Colonic mucosa (tissue), 4 donors: ENCODE results near the gene RPL22L1. TPM values are rescaled to one million over a fixed set of nuclear protein-coding genes. Genes with fewer than 3 reads are reported as not detected.

ENCODE experiments used
- DNase-seq: peaks from one replicate; pipeline ENCODE4 v3.0.0-alpha.2; 2020
- H3K27ac ChIP-seq: fragments of 200-600 bp; one replicate; pipeline ENCODE4 v1.8.0; 2021
- H3K27me3 ChIP-seq: fragments of 200-600 bp; one replicate; pipeline ENCODE4 v1.8.0; 2021
- H3K36me3 ChIP-seq: fragments of 200-600 bp; one replicate; pipeline ENCODE4 v1.8.0; 2021
- H3K4me1 ChIP-seq: fragments of 200-600 bp; one replicate; pipeline ENCODE4 v1.8.0; 2021; ENCODE audit warnings: mild to moderate bottlenecking
- H3K4me3 ChIP-seq: fragments of 200-600 bp; one replicate; pipeline ENCODE4 v1.8.0; 2021
- H3K9ac ChIP-seq, 2 donors: one replicate each; pipeline ENCODE4 v1.7.0; 2013; ENCODE audit warnings: control low read depth in 2 of 2, low read depth in 2 of 2, low read length in 2 of 2
- H3K9me3 ChIP-seq: fragments of 200-600 bp; one replicate; pipeline ENCODE4 v1.8.0; 2021
- intact Hi-C: fragments of 100-400 bp; cut with DNase I; formaldehyde crosslinking; loops from one replicate; pipeline ENCODE4 v1.14.1; 2022
- total RNA-seq, 2 donors: library from RNA; stranded (reverse); fragmentation: NEBNext Ultra II Directional in 1 of 2; extraction: Animal tissue kit (Norgen Biotek cat#: 25700) in 1 of 2; gene quantifications; one replicate each; pipeline ENCODE4 v1.2.1, GENCODE V29; 2021
- TF ChIP-seq, protein P1 (sequence below): fragments of 200-600 bp; IDR thresholded peaks from one replicate; pipeline ENCODE4 v1.8.0; 2022; ENCODE audit warnings: antibody characterized with exemption, mild to moderate bottlenecking
- donor health status: healthy.
- donor health status: DM: no; HTN: no; CAD: no.
- donor health status: DM: no; HTN: no; CAD: no.

RPL22L1 gene
- total RNA-seq, 2 donors from 2014 or later, result 37.7 to 67.8 TPM

DNA sequence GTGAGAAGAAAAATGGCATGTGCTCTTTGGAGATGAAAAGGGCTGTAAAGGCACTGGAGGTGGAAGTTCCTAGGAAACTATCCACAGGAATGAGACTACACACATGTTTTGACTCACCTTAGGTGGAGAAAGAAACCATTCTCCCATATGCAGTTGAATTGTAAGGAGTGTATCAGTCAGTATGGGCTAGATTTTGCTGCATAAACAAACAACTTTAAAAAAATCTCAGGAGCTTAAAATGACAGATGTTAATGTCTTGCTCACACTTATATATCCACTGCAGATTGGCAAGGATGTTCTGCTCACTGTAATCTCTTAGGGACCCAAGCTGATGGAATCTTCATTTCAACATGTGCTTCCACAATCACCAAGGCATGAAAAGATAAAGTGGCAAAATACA, 25.6 kb downstream of the RPL22L1 start:
- TF ChIP-seq, protein P1, sequence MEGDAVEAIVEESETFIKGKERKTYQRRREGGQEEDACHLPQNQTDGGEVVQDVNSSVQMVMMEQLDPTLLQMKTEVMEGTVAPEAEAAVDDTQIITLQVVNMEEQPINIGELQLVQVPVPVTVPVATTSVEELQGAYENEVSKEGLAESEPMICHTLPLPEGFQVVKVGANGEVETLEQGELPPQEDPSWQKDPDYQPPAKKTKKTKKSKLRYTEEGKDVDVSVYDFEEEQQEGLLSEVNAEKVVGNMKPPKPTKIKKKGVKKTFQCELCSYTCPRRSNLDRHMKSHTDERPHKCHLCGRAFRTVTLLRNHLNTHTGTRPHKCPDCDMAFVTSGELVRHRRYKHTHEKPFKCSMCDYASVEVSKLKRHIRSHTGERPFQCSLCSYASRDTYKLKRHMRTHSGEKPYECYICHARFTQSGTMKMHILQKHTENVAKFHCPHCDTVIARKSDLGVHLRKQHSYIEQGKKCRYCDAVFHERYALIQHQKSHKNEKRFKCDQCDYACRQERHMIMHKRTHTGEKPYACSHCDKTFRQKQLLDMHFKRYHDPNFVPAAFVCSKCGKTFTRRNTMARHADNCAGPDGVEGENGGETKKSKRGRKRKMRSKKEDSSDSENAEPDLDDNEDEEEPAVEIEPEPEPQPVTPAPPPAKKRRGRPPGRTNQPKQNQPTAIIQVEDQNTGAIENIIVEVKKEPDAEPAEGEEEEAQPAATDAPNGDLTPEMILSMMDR, result no peak
- Histone ChIP-seq H3K9me3 (no peaks in the 10 kb centered on the region), H3K4me1 (no peaks in the 10 kb centered on the region), H3K27me3 (no peaks in the 10 kb centered on the region), H3K27ac (no peak overlapping the region), H3K36me3 (no peaks in the 10 kb centered on the region), H3K4me3 (no peak overlapping the region), H3K9ac (no peak overlapping the region)
- DNase-seq, result no peak
- intact Hi-C loops, result loop anchor here (10.0 kb wide), 1 partner anchor 430 kb away; the partner anchor contains the start of gene CLDN11

DNA sequence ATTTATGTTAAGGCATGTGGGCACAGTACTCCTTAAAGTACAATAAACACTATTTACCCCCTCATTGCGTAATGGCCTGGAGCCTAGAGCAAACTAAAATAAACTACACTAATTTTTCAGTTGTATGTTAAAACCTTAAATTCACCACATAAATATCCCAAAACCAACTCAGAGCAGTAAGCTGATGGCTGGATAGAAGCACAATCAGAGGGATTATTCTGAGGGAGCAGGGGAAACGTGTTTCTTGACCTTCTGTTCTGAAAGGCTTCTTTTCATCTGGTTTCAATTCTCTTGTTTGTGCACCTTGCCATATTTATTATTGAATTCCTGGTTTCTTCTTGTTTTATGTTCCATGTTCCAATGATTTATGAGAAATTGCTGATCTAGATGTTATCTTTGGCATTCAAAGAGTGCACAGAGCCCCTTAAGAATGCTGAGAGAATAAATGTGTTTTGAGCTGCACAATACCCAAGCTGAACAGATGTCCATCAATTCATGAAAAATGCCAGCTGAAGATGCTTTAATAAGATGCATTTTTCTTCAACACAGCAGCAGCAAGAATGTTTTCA, 29.6 kb downstream of the RPL22L1 start:
- Histone ChIP-seq H3K27ac (no peak overlapping the region), H3K27me3 (no peaks in the 10 kb centered on the region), H3K9me3 (no peaks in the 10 kb centered on the region), H3K4me3 (no peak overlapping the region), H3K36me3 (no peaks in the 10 kb centered on the region), H3K9ac (no peak overlapping the region), H3K4me1 (no peaks in the 10 kb centered on the region)
- DNase-seq, result no peak
- intact Hi-C loops, result loop anchor here (10.0 kb wide), 1 partner anchor 426 kb away; the partner anchor contains the start of gene CLDN11
- TF ChIP-seq, protein P1, result no peak

DNA sequence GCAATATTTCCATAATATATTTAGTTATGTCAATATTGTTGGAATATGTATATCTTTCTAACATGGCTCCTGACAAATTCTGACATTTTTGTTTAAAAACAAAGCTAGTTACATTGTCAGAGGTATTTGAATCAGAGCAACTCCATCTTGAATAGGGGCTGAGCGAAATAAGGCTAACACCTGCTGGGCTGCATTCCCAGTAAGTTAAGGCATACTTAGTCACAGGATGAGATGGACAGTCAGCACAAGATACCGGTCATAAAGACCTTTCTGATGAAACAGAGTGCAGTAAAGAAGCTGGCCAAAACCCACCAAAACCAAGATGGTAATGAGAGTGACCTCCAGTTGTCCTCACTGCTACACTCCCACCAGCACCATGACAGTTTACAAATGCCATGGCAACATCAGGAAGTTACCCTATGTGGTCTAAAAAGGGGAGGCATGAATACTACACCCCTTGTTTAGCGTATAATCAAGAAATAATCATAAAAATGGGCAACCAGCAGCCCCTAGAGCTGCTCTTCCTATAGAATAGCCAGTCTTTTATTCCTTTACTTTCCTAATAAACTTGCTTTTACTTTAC, 30.4 kb downstream of the RPL22L1 start:
- H3K4me1 ChIP-seq, result no peaks in the 10 kb centered on the region
- no peak for DNase-seq
- no peak overlapping the region for H3K9ac ChIP-seq
- H3K27ac ChIP-seq, result no peak overlapping the region
- H3K4me3 ChIP-seq, result no peak overlapping the region
- intact Hi-C loops, result loop anchor here (10.0 kb wide), 1 partner anchor 425 kb away; the partner anchor contains the start of gene CLDN11
- no peaks in the 10 kb centered on the region for H3K9me3 ChIP-seq
- no peaks in the 10 kb centered on the region for H3K27me3 ChIP-seq
- H3K36me3 ChIP-seq, result no peaks in the 10 kb centered on the region
- TF ChIP-seq, protein P1, result no peak

DNA sequence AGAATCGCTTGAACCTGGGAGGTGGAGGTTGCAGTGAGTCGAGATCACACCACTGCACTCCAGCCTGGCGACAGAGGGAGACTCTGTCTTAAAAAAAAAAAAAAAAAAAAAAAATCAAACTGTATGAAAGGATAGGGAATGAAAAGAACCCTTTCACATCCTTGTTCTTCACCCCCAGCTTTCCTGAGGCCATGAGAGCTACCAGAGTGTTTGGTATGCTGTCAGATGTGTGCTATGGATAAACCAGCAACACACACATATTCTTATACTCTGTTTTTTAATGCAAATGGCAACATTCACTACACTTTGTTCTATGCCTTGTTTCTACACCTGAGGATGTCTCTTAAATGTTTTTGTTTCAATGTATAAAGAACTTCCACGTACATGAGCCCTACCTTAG, 33.5 kb downstream of the RPL22L1 start:
- Histone ChIP-seq H3K9ac (no peak overlapping the region), H3K4me1 (no peaks in the 10 kb centered on the region), H3K36me3 (no peaks in the 10 kb centered on the region), H3K27ac (no peak overlapping the region), H3K27me3 (no peaks in the 10 kb centered on the region), H3K9me3 (no peaks in the 10 kb centered on the region), H3K4me3 (no peak overlapping the region)
- intact Hi-C loops, result no loop called here
- no peak for DNase-seq
- TF ChIP-seq, protein P1, result no peak

DNA sequence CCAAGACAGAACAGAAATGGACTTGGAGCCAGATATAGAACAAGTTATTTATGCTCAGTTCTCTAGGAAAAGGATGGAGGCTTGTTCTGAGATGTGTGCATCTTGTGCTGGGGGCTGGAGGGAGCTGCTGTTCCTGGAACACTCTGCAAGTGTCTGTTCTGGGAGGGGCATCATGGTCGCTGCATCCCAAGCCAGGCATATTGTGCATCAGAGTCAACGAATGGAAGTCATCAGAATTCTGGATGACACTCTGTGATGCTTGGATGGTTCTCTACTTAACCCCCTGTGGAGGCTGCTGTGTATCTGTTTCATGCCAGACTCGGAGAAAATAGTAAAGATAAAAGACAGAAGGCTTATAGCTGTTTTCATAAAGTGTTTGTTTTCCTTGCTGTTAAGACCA, 34.7 kb downstream of the RPL22L1 start:
- H3K4me1 ChIP-seq, result no peaks in the 10 kb centered on the region
- no peaks in the 10 kb centered on the region for H3K36me3 ChIP-seq
- TF ChIP-seq, protein P1, result no peak
- H3K4me3 ChIP-seq, result no peak overlapping the region
- no peak for DNase-seq
- no peak overlapping the region for H3K9ac ChIP-seq
- intact Hi-C loops, result no loop called here
- H3K27me3 ChIP-seq, result no peaks in the 10 kb centered on the region
- H3K27ac ChIP-seq, result no peak overlapping the region
- no peaks in the 10 kb centered on the region for H3K9me3 ChIP-seq
